GM12878 (cell line): ENCODE results near the gene KANSL3. TPM values are rescaled to one million over a fixed set of nuclear protein-coding genes. Genes with fewer than 3 reads are reported as not detected.

Experiments
- ATAC-seq: fragments of 200-7000 bp; cut with Tn5 transposase; 3 replicates; pipeline ENCODE4 v1.9.1; 2020; ENCODE audit warnings: mild to moderate bottlenecking, moderate library complexity
- BruUV-seq: library from RNA; stranded (reverse); fragments of 400-500 nt; replicated peaks from 2 replicates; lab custom pipeline; 2021; lab: Mats Ljungman, UMichigan
- CTCF ChIA-PET: fragments of 300-600 bp; sonication (Branson Sonifier 250); formaldehyde crosslinking; extraction: SDS; loops from one replicate; lab custom pipeline; 2021; ENCODE audit warnings: inconsistent platforms; lab: Yijun Ruan, JAX
- POLR2A ChIA-PET: fragments of 350-600 bp; formaldehyde crosslinking; extraction: SDS; loops from one replicate; lab custom pipeline; 2021; ENCODE audit warnings: inconsistent platforms; lab: Charles Lee
- RAD21 ChIA-PET: fragments of 300-600 bp; sonication (Branson Sonifier 250); formaldehyde crosslinking; loops from one replicate; lab custom pipeline; 2023; ENCODE audit warnings: antibody characterized with exemption; ENCODE audit not compliant: unreplicated experiment; lab: Charles Lee
- SMC1A ChIA-PET: fragments of 300-600 bp; sonication (Branson Sonifier 250); formaldehyde crosslinking; loops from one replicate; lab custom pipeline; 2023; ENCODE audit not compliant: unreplicated experiment, uncharacterized antibody; lab: Charles Lee
- DNase-seq: peaks from one replicate; pipeline ENCODE4 v3.0.0-alpha.2; 2011; ENCODE audit warnings: low read depth, low spot score
- FAIRE-seq: peaks from 3 replicates; lab custom pipeline; 2011; peaks lifted over from hg19 to GRCh38; lab: Jason Lieb, UNC
- H2AFZ ChIP-seq: 2 replicates; pipeline ENCODE4 v1.6.0; 2011; ENCODE audit warnings: low read depth, low read length, control low read depth; ENCODE audit not compliant: control insufficient read depth
- H3K27ac ChIP-seq: 2 replicates; pipeline ENCODE4 v1.5.1; 2011; ENCODE audit warnings: control low read depth; ENCODE audit not compliant: control insufficient read depth, insufficient read depth
- H3K27me3 ChIP-seq, 2 experiments: replicated peaks in 1 of 2; 2 replicates each; pipeline versions ENCODE4 v1.6.0 to v1.6.1; 2011; ENCODE audit warnings: low read length in 1 of 2; ENCODE audit not compliant: control insufficient read depth in 2 of 2, insufficient read depth in 2 of 2
- H3K36me3 ChIP-seq, 2 experiments: 2 replicates each; pipeline ENCODE4 v1.5.1; 2011; ENCODE audit warnings: low read length in 1 of 2; ENCODE audit not compliant: control insufficient read depth in 2 of 2, insufficient read depth in 2 of 2
- H3K4me1 ChIP-seq: 2 replicates; pipeline ENCODE4 v1.6.1; 2011; ENCODE audit warnings: mild to moderate bottlenecking, low read length, moderate library complexity, mixed read lengths; ENCODE audit not compliant: control insufficient read depth, insufficient read depth
- H3K4me2 ChIP-seq: 2 replicates; pipeline ENCODE4 v1.6.0; 2011; ENCODE audit warnings: control low read depth; ENCODE audit not compliant: control insufficient read depth, insufficient read depth
- H3K4me3 ChIP-seq: fragments of 200-600 bp; sonication (generic); 2 replicates; pipeline ENCODE4 v1.5.1; 2016
- H3K79me2 ChIP-seq: 2 replicates; pipeline ENCODE4 v1.6.0; 2011; ENCODE audit warnings: low read length; ENCODE audit not compliant: control insufficient read depth, insufficient read depth
- H3K9ac ChIP-seq: 2 replicates; pipeline ENCODE4 v1.8.0; 2011; ENCODE audit warnings: low read length, control low read depth, mixed read lengths; ENCODE audit not compliant: control insufficient read depth, insufficient read depth
- H3K9me3 ChIP-seq: replicated peaks from 3 replicates; pipeline ENCODE4 v1.5.1; 2011; ENCODE audit warnings: mild to moderate bottlenecking, low read length; ENCODE audit not compliant: control insufficient read depth, insufficient read depth
- H4K20me1 ChIP-seq: 2 replicates; pipeline ENCODE4 v1.6.0; 2011; ENCODE audit not compliant: control insufficient read depth, insufficient read depth
- EED ChIP-seq: sonication (generic); IDR thresholded peaks from 2 replicates; pipeline ENCODE4 v1.6.1; 2016; ENCODE audit warnings: antibody characterized with exemption, low read depth
- EP300 ChIP-seq, 2 experiments: fragments of 150-350 bp in 1 of 2; IDR thresholded peaks; 2 replicates each; pipeline ENCODE4 v1.6.1; 2011 to 2012; ENCODE audit warnings: low read depth in 2 of 2, low read length in 2 of 2, borderline replicate concordance in 1 of 2, improper control_type of control experiment in 1 of 2, inconsistent platforms in 1 of 2; ENCODE audit not compliant: control insufficient read depth in 1 of 2
- IKZF1 ChIP-seq: fragments of 450-650 bp; conservative IDR thresholded peaks from 2 replicates; pipeline ENCODE4 v1.6.1; 2017; ENCODE audit warnings: antibody characterized with exemption, mild to moderate bottlenecking
- IKZF2 ChIP-seq, 2 experiments: fragments of 450-650 bp; IDR thresholded peaks; 2 replicates each; pipeline ENCODE4 v1.6.1; 2017; ENCODE audit warnings: mild to moderate bottlenecking in 2 of 2, moderate library complexity in 2 of 2
- KDM1A ChIP-seq: fragments of 200-600 bp; sonication (generic); IDR thresholded peaks from 2 replicates; pipeline ENCODE4 v1.6.1; 2016; ENCODE audit warnings: borderline replicate concordance
- MYC ChIP-seq: IDR thresholded peaks from 2 replicates; pipeline ENCODE4 v1.6.1; 2011; ENCODE audit warnings: mild to moderate bottlenecking, low read length, moderate library complexity, inconsistent platforms; ENCODE audit not compliant: insufficient read depth, insufficient replicate concordance, insufficient read length, severe bottlenecking
- POLR2A ChIP-seq: IDR thresholded peaks from 2 replicates; pipeline ENCODE4 v1.6.1; 2011; ENCODE audit warnings: low read depth, mild to moderate bottlenecking, low read length
- POU2F2 ChIP-seq: IDR thresholded peaks from 3 replicates; pipeline ENCODE4 v1.6.1; 2011; ENCODE audit warnings: low read depth, mild to moderate bottlenecking, low read length, borderline replicate concordance
- SIN3A ChIP-seq: IDR thresholded peaks from 2 replicates; pipeline ENCODE4 v1.6.1; 2012; ENCODE audit warnings: low read depth, low read length, improper control_type of control experiment
- ZNF217 ChIP-seq: fragments of 450-650 bp; IDR thresholded peaks from 2 replicates; pipeline ENCODE4 v1.6.1; 2017; ENCODE audit warnings: antibody characterized with exemption, mild to moderate bottlenecking
- WGBS: methylation state at CpG from one replicate; pipeline ENCODE4 v1.1.6; 2016; ENCODE audit warnings: low lambda C conversion rate; ENCODE audit not compliant: insufficient replicate concordance, insufficient coverage; ENCODE audit errors: missing lambda C conversion rate; 5-methylcytosine and 5-hydroxymethylcytosine counted together
- in situ Hi-C: fragments of 300-500 bp; cut with MboI; formaldehyde crosslinking; loops from 9 replicates; pipeline ENCODE4 v1.14.3; 2018; ENCODE audit warnings: mixed read lengths
- intact Hi-C: fragments of 100-400 bp; cut with micrococcal nuclease; formaldehyde crosslinking; loops from one replicate; pipeline ENCODE4 v1.14.2; 2022; ENCODE audit not compliant: unreplicated experiment
- polyA plus RNA-seq, 11 experiments: library from polyadenylated mRNA; depleted of rRNA in 4 of 11; unstranded in 6 of 11; stranded (reverse) in 5 of 11; fragments of >200 nt; fragmentation: Nextera tagmentation in 4 of 11; fragmentation: Illumina TruSeq in 1 of 11; extraction: Ambion mirVana in 4 of 11; extraction: Trizol in 1 of 11; gene quantifications; 1 replicate in 1 of 11; 2 replicates in 10 of 11; pipeline versions ENCODE4 v1.2.1 to v1.2.3, GENCODE V29; 2011 to 2016; ENCODE audit warnings: inconsistent platforms in 2 of 11, missing spikeins in 2 of 11, low read depth in 1 of 11
- total RNA-seq, 4 experiments: library from RNA; depleted of rRNA in 3 of 4; stranded (reverse); fragments of >200 nt in 3 of 4; fragmentation: Illumina TruSeq in 1 of 4; extraction: Trizol in 1 of 4; gene quantifications; 2 replicates each; pipeline versions ENCODE4 v1.2.1 to v1.2.3, GENCODE V29; 2013 to 2021
- TF ChIP-seq, protein P1 (sequence below): fragments of 450-650 bp; IDR thresholded peaks from 2 replicates; pipeline ENCODE4 v1.6.1; 2016; ENCODE audit warnings: mild to moderate bottlenecking, moderate library complexity, borderline replicate concordance
- TF ChIP-seq, protein P2 (sequence below): IDR thresholded peaks from 2 replicates; pipeline ENCODE4 v1.6.1; 2012; ENCODE audit warnings: mild to moderate bottlenecking, low read depth, low read length
- TF ChIP-seq, protein P3 (sequence below): fragments of 450-650 bp; IDR thresholded peaks from 2 replicates; pipeline ENCODE4 v1.6.1; 2017; ENCODE audit warnings: mild to moderate bottlenecking, moderate library complexity

KANSL3 gene
- total and polyA plus RNA-seq, 10 of the 15 experiments (the other 5 are each of a cell fraction or from before 2014, with no cell fraction given) = 5.6 to 25.9 (median 16.7) TPM

DNA sequence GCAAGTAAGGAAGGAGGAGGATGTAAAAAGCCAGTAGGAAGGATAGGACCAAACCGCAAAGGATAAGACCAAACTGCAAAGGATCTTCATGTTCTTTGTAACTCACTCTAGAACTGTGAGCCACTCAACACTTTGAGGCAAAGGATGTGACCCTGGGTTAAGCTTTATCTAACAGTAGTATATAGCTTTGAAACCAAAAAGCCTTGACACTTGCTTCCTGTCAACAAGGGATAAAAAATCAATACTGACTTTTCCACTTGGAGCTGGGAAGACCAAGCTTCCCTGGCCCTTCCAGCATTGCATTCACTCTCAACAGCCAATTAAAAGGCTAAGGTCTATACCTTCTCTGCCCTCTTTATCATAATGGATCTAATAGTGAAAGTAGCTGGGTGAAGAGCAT lies 22.0 kb downstream of the KANSL3 start:
- RAD21 ChIA-PET = no interaction called here
- no TSS peak for BruUV-seq
- intact Hi-C loops = no loop called here
- CTCF ChIA-PET = no interaction called here
- Histone ChIP-seq H3K4me3 (no peak overlapping the region), H3K27ac (no peak overlapping the region), H2AFZ (no peak overlapping the region), H3K9ac (no peak overlapping the region), H3K9me3 (no peaks in the 10 kb centered on the region), H3K4me1 (no peaks in the 10 kb centered on the region), H3K4me2 (no peak overlapping the region), H3K79me2 (no peaks in the 10 kb centered on the region), H3K36me3 (peaks cover 11 to 20% of the 10 kb centered on the region in 2 experiments; a peak in 3 of 4 replicates), H4K20me1 (no peaks in the 10 kb centered on the region), H3K27me3 (no peaks in the 10 kb centered on the region)
- WGBS = 100% methylated on average over 1 of the region's 1 CpG
- SMC1A ChIA-PET = interaction anchor here (0.8 kb wide), 1 partner anchor 15 kb away, joined by 3 read pairs; no protein-coding TSS in a partner anchor
- FAIRE-seq = no peak
- in situ Hi-C loops = no loop called here
- no peak for ATAC-seq
- no peak for DNase-seq
- POLR2A ChIA-PET = no interaction called here
- no peak for TF ChIP-seq MYC
- TF ChIP-seq POU2F2 = no peak
- no peak for TF ChIP-seq KDM1A
- no peak for TF ChIP-seq IKZF2 (IDR thresholded peaks at IDR 0.05)
- TF ChIP-seq, protein P1, sequence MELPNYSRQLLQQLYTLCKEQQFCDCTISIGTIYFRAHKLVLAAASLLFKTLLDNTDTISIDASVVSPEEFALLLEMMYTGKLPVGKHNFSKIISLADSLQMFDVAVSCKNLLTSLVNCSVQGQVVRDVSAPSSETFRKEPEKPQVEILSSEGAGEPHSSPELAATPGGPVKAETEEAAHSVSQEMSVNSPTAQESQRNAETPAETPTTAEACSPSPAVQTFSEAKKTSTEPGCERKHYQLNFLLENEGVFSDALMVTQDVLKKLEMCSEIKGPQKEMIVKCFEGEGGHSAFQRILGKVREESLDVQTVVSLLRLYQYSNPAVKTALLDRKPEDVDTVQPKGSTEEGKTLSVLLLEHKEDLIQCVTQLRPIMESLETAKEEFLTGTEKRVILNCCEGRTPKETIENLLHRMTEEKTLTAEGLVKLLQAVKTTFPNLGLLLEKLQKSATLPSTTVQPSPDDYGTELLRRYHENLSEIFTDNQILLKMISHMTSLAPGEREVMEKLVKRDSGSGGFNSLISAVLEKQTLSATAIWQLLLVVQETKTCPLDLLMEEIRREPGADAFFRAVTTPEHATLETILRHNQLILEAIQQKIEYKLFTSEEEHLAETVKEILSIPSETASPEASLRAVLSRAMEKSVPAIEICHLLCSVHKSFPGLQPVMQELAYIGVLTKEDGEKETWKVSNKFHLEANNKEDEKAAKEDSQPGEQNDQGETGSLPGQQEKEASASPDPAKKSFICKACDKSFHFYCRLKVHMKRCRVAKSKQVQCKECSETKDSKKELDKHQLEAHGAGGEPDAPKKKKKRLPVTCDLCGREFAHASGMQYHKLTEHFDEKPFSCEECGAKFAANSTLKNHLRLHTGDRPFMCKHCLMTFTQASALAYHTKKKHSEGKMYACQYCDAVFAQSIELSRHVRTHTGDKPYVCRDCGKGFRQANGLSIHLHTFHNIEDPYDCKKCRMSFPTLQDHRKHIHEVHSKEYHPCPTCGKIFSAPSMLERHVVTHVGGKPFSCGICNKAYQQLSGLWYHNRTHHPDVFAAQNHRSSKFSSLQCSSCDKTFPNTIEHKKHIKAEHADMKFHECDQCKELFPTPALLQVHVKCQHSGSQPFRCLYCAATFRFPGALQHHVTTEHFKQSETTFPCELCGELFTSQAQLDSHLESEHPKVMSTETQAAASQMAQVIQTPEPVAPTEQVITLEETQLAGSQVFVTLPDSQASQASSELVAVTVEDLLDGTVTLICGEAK = no peak
- TF ChIP-seq IKZF1 = no peak
- TF ChIP-seq ZNF217 = no peak
- no peak for TF ChIP-seq EP300 (IDR thresholded peaks at IDR 0.05; ENCODE audit: borderline replicate concordance in 1 of 2, control insufficient read depth in 1 of 2, low read depth in 2 of 2, low read length in 2 of 2)
- TF ChIP-seq SIN3A = no peak
- TF ChIP-seq, protein P2, sequence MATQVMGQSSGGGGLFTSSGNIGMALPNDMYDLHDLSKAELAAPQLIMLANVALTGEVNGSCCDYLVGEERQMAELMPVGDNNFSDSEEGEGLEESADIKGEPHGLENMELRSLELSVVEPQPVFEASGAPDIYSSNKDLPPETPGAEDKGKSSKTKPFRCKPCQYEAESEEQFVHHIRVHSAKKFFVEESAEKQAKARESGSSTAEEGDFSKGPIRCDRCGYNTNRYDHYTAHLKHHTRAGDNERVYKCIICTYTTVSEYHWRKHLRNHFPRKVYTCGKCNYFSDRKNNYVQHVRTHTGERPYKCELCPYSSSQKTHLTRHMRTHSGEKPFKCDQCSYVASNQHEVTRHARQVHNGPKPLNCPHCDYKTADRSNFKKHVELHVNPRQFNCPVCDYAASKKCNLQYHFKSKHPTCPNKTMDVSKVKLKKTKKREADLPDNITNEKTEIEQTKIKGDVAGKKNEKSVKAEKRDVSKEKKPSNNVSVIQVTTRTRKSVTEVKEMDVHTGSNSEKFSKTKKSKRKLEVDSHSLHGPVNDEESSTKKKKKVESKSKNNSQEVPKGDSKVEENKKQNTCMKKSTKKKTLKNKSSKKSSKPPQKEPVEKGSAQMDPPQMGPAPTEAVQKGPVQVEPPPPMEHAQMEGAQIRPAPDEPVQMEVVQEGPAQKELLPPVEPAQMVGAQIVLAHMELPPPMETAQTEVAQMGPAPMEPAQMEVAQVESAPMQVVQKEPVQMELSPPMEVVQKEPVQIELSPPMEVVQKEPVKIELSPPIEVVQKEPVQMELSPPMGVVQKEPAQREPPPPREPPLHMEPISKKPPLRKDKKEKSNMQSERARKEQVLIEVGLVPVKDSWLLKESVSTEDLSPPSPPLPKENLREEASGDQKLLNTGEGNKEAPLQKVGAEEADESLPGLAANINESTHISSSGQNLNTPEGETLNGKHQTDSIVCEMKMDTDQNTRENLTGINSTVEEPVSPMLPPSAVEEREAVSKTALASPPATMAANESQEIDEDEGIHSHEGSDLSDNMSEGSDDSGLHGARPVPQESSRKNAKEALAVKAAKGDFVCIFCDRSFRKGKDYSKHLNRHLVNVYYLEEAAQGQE = no peak
- TF ChIP-seq, protein P3, sequence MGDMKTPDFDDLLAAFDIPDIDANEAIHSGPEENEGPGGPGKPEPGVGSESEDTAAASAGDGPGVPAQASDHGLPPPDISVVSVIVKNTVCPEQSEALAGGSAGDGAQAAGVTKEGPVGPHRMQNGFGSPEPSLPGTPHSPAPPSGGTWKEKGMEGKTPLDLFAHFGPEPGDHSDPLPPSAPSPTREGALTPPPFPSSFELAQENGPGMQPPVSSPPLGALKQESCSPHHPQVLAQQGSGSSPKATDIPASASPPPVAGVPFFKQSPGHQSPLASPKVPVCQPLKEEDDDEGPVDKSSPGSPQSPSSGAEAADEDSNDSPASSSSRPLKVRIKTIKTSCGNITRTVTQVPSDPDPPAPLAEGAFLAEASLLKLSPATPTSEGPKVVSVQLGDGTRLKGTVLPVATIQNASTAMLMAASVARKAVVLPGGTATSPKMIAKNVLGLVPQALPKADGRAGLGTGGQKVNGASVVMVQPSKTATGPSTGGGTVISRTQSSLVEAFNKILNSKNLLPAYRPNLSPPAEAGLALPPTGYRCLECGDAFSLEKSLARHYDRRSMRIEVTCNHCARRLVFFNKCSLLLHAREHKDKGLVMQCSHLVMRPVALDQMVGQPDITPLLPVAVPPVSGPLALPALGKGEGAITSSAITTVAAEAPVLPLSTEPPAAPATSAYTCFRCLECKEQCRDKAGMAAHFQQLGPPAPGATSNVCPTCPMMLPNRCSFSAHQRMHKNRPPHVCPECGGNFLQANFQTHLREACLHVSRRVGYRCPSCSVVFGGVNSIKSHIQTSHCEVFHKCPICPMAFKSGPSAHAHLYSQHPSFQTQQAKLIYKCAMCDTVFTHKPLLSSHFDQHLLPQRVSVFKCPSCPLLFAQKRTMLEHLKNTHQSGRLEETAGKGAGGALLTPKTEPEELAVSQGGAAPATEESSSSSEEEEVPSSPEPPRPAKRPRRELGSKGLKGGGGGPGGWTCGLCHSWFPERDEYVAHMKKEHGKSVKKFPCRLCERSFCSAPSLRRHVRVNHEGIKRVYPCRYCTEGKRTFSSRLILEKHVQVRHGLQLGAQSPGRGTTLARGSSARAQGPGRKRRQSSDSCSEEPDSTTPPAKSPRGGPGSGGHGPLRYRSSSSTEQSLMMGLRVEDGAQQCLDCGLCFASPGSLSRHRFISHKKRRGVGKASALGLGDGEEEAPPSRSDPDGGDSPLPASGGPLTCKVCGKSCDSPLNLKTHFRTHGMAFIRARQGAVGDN = no peak
- no peak for TF ChIP-seq POLR2A
- TF ChIP-seq EED = no peak
